Stimulated activated CD8-positive, alpha-beta memory T cell treated with anti-CD3 and anti-CD28 coated beads, Interleukin-15, amount 100 ng/mL, for 48 hours (primary cell): Measurements from ENCODE around the gene USH2A.

ENCODE experiments used
- DNase-seq, 2 donors: peaks; one replicate each; pipeline ENCODE4 v3.0.0-alpha.2; 2020; ENCODE audit warnings: low read depth in 2 of 2

Gene USH2A

GRCh38 chr1:216422821-216423520 is at the start of gene USH2A:
Gene USH2A (minus strand): TSS chr1:216423448. CDS start chr1:216422336, 1,112 bp downstream.
- DNase-seq = no peak

- no peak for DNase-seq
These were observed 43.0 kb upstream of the USH2A start for GRCh38 chr1:216466162-216466801.

DNA sequence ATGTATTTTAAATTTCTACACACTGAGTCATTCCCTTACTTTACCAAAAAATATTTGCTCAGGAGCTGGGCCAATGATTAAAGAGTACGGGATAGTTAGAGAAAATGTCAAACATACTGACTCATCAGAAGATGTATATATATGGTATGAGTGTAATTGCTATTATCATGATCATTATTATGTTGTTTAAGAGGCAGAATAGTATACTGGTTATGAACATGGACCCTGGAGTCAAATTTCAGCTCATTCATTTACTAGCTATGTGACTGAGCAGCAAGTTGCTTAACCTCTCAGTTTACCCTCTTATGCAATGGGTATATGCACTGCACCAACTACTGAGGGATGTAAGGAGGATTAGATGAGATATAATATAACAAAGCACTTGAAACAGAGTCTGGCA is 41.2 kb upstream of the USH2A start:
- no peak for DNase-seq

DNA sequence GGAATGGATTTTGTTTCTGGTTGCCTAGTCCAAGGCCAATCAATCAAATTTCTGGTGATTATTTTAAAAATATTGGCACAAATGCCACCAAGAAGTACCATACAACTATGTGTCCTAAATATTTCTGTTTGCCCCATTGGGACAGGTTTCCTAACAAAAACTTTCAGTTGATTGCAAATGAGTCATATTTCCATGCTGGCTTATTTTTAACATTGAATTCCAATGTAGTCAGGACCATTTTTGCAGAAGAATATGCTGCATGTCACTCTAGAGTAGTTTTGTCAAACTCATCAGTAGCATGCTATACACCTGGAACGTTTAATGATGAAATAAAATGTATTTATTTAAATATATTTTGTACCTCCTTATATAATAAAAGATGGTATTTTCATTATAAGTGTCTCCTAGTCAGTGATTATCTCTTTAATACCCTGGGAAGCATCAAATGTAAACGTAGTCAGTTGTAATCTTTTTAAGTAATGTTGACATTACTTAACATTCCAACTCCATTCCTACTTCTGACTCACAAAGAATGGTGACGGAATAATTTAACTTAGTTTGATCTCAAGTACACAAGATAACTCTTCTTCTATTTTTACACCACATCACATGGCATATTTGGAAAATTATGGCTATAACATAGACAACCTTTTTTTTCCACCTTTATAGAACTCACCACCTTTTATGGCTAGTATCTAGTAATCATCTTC is 39.0 kb upstream of the USH2A start:
- DNase-seq = no peak

- DNase-seq = no peak
These were observed 38.2 kb upstream of the USH2A start for GRCh38 chr1:216461466-216461865.

- DNase-seq = no peak
These were observed 36.5 kb upstream of the USH2A start for GRCh38 chr1:216459651-216460207.

DNA sequence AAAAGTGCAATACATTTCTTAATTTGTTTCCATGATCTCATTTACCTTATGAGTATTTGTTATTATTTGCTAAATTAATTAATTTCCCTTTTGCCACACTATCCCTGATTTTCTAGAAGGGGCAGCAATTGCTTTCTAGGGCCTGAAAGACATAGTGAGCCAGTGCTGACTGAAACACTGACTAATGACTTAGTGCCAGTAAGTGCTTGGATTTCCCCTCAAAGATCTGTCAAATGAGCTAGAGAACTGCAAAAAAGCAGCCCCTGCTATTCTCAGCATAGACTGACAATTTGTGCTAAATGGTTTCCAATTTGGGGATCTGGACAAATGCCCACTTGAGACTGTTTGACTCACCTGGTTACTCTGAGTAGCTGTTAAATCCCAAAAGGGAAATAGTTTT is 35.6 kb upstream of the USH2A start:
- DNase-seq = no peak

DNA sequence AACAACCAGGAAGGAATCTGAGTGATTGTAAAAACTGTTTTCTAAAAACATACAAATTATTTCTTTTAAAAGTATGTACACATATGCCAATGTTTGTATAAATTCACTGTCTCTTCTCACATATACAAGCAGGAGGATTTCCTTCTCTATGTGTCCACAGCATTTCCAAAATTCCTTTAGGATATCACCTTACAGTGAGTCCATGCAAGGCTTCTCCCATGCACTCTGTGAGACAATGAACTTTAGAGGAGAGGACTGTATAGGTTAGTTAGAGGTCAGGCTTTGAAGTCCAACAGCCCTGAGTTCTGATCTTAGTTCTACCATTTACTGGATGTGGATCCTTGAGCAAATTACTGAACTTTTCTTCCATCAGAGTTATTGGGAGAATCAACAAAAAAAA is 34.1 kb upstream of the USH2A start:
- DNase-seq = no peak

GRCh38 chr1:216456682-216457081 is 33.4 kb upstream of the USH2A start:
- DNase-seq = no peak

- DNase-seq = no peak
These were observed 30.5 kb upstream of the USH2A start for GRCh38 chr1:216453777-216454176.

GRCh38 chr1:216450227-216450626 is 27.0 kb upstream of the USH2A start:
- DNase-seq = no peak

DNA sequence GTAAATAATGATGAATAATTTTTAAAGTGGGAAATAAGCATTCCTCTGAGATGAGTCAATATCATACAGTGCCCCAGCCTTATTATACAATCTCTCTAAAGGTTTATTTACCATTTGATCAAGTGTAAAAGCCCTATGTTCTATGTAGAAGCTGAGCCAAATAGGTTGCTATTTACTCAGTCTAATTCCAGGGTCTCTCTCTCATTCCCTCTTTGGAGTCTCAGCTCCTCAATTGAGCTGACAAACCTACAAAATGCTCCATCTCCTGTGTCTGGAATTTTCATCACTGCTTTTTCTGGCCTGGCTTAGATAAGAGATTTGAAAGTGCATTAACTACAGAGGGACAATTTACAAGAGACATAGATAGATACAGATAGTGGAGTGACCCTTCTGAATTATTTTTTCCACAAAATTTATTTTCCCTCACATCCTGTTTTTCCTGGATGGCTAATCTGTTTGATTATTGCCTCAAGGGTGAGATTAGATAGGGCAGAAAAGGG is 24.8 kb upstream of the USH2A start:
- DNase-seq = no peak

DNA sequence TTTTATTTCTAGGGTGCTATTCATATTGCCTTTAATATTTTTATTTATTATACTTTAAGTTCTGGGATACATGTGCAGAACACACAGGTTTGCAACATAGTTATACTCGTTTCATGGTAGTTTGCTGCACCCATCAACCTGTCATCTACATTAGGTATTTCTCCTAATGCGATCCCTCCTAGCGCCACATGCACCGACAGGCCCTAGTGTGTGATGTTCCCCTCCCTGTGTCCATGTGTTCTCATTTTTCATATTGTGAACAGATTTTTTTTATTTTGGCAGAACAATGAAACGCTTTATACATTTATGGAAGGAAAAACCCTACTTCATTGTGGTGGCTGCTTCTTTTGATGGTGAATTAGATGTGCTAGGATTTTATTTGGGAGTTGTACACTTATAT is 14.4 kb upstream of the USH2A start:
- DNase-seq = no peak

GRCh38 chr1:216434232-216434631 is 11.0 kb upstream of the USH2A start:
- no peak for DNase-seq

DNA sequence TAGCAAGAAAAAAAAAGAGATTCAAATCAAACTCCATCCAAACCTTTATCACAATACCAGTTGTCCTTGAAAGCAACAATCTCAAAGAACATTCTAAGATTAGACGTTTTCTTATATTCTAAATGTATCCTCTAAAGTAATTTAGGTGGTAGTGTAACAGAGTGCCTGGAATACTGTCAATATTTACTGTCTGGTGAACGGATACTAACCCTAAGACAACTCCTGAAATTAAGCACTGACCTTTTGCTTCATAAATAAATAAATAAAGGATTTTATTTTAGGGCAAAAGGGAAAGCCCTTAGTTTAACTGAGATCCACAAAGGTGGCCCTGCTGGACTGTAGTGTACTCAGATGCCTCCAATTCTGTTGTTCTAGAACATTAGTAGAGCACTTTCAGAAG is 9.9 kb upstream of the USH2A start:
- no peak for DNase-seq

- no peak for DNase-seq
These were observed 7.5 kb upstream of the USH2A start for GRCh38 chr1:216430744-216431143.

- DNase-seq = no peak
These were observed 2.3 kb upstream of the USH2A start for GRCh38 chr1:216425577-216425976.

- DNase-seq = no peak
These were observed 2.5 kb downstream of the USH2A start for GRCh38 chr1:216420746-216421145.

DNA sequence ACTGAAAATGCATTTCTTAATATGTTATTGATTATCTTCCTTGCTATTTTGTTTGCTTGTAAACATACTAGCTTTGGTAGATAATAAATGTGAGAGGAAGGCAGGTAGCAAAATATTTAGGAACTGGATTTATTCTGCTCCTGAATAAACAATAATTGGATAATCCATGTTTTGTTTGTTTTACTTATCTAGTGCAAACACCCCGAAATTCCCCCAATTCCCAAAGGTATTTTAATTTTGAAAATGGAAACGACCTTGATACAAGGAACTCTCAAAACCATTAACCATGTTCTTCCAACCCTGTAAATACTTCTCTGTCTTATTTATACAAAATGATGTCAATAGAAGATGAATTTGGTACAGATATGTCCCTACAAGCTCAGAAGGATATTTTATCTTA is 3.0 kb downstream of the USH2A start:
- no peak for DNase-seq

DNA sequence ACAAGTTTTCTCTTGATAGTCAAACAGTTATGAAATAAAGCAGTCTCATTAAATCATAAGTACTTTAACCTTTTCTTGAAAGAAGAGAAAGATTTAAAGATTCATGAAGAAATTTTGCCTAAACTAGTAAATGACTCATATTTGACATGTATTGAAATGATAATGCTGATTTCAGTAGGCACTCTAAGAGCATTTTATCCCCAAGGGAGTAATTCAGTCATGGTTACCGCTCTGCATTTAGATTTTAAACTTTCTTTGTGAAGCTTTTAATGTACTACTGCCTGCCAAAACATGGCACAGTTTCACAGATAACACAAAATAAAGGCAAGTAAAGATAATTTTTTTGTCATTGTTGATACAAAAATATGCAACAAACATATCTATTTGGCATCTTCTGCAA is 6.8 kb downstream of the USH2A start:
- no peak for DNase-seq

GRCh38 chr1:216410026-216410425 is 13.2 kb downstream of the USH2A start:
- DNase-seq = no peak

DNA sequence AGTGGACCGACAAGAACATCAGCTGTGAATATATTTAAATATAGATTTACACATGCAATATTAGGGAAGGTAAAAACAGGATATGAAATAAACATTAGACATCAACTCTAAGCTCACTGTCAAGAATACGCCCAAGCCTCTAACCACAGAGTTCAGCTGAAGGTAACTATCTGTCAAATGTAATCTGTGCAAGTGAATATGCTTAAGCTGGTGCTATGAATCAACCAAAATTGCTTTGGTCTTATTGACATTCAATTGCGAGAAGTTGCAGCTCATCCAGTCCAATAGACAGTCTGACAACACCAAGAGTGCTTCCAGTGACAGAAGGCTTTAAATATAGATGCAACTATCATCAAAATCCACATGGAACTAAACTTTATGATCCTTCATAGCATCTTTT is 32.3 kb downstream of the USH2A start:
- no peak for DNase-seq

- no peak for DNase-seq
These were observed 33.5 kb downstream of the USH2A start for GRCh38 chr1:216389774-216390173.
